HG02938 (cell line): Measurements from ENCODE around the gene ZNF563.
"Not testable (repeated sequence)": the region's sequence is repeated elsewhere in the genome, so short reads cannot be mapped to it uniquely, and the experiment has no call there.

Experiments
- ATAC-seq: cut with Tn5 transposase; IDR thresholded peaks from one replicate; pipeline ENCODE4 v1.9.1; 2021; ENCODE audit warnings: mild to moderate bottlenecking, moderate library complexity; ENCODE audit not compliant: unreplicated experiment

The ZNF563 gene

DNA sequence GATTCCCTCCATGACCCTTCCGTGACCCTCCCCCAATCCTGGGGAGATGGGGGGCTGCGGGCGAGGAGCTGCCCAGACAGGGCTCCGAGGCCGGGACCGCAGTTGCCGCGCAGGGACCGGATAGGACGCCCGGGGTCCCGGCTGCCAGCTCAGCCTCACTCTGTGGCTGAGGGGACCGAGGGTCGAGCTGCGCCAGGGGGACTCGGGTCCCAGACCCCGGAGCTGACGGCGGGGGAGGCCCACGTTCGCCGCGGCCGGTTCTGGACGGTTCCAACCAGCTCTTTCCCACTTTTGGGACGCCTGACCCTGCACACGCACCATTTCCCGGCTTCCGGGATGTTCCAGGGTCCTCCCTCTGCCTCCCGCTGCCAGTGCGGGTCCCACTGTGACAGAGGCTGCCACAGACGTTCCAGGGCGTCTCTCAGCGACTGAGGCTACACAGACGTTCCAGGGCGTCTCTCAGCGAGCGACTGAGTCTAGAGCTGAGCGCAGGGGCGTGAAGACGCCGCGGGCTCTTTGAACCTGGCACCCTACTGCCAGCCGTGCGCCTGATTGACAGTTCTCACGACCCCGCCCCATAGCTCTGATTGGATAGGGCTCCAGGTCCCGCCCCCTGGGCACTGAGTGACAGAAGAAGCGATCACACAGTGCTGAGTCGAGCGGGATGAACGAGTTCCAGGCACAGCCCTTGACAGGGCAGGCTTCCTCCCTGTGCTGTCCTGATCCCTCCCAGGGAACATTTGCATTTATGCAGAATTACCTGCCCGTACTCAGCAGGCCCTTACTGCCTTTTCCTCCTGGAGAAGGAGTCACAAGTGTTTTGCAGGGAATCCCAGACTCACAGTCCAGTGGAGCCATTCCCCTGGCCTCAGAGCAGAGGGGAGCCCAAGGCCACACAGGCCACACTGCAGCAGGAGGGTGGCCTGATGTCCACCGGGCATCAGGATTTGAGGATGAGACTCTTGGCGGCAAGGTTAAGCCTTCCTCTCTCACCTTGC lies at the start of gene ZNF563:
ZNF563 (minus strand) TSS at position 472 of the 998 bp plus-strand sequence; CDS start at position 321, 151 bp downstream.
- peak; percentile 89 for ATAC-seq

DNA sequence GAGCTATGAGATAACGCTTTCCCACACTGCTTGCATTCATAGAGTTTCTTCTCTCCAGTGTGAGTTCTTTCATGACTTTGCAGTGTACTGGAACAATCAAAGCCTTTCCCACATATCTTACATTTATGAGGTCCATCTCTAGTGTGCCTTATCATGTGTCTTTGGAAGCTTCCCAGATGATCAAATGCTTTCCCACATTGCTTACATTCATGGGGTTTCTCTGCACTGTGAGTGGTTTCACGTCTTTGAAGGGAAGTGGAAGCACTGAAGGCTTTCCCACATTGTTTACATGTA lies 47.0 kb upstream of the ZNF563 start:
- no peak for ATAC-seq

DNA sequence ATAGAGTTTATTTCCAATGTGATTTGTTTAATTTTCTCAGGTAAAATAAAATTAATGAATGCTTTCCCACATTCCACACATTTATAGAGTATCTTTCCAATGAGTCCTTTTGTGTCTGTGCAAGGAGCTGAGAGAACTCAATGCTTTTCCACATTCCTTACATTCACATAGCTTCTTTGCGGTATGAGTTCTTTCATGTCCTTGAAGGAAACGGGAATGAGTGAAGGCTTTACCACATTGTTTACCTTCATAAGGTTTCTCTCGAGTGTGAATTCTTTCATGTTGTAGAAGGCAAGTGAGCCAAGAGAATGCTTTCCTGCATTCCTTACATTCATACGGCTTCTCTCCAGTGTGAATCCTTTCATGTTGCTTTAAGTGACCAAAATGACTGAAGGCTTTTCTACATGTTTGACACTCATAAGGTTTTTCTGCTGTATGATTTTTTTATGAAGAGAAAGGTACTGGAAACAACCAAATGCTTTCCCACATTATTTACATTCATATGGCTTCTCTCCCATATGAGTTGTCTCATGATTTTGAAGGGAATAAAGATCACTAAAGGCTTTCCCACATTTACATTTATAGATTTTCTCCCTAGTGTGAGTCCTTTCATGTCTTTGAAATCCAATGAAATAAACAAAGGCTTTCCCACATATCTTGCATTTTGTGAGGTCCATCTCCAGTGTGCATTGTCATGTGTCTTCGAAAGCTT lies 46.5 kb upstream of the ZNF563 start:
- ATAC-seq, result no peak

DNA sequence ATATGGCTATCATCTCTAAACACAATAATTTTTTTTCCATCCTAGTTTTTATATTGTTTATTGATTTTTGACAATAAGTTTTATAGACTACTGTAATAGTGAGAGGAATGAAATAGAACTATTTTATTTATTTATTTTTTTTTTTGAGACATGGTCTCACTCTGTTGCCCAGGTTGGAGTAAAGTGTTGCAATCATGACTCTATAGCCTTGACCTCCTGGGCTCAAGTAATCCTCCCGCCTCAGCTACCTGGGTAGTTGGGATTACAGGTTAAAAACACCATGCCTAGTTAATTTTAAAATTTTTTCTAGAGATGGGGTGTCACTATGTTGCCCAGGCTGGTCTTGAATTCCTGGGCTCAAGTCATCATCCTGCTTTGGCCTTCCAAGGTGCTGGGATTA lies 40.6 kb upstream of the ZNF563 start:
- no peak for ATAC-seq

DNA sequence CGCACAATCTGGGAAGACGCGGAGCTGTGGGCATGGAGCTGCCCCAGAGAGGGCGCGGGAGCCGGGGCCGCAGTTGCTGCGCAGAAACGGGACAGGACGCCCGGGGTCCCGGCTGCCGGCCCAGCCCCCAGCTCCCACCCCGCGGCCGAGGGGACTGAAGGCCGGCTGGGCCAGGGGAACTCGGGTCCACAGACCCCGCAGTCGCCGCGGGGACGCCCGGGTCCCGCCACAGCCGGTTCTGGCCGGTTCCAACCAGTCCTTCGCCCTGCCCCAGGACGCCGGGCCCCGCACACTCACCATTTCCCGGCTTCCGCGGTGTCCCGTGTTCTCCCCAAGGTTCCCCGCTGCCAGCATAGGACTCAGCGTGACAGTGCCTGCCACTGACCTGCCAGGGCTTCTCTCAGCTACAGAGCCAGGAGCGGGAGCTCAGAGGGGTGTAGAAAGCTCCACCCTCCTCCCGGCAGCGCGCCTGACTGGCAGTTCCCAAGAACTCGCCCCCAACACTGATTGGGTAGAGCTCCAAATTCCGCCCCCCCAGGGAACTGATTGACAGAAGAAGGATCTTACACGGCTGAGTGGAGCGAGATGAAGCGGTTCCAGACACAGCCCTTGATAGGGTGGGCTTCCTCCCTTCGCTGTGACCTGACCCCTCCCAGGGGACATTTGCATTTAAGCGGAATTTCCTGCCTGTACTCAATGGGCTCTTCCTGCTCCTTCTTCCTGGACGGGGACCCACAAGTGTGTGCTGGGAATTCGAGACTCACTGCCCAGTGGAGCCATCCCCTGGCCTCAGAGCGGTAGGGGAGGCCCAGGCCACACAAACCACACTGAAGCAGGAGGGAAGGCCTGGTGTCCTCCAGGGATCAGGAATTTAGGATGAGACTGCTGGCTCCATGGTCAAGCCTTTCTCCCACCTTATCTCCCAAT lies 32.1 kb upstream of the ZNF563 start, which contains the start of gene ZNF442:
ZNF442 (minus strand) TSS at position 448 of the 927 bp plus-strand sequence. CDS start 2,052 bp downstream, outside the sequence.
- peak; percentile 72 for ATAC-seq

DNA sequence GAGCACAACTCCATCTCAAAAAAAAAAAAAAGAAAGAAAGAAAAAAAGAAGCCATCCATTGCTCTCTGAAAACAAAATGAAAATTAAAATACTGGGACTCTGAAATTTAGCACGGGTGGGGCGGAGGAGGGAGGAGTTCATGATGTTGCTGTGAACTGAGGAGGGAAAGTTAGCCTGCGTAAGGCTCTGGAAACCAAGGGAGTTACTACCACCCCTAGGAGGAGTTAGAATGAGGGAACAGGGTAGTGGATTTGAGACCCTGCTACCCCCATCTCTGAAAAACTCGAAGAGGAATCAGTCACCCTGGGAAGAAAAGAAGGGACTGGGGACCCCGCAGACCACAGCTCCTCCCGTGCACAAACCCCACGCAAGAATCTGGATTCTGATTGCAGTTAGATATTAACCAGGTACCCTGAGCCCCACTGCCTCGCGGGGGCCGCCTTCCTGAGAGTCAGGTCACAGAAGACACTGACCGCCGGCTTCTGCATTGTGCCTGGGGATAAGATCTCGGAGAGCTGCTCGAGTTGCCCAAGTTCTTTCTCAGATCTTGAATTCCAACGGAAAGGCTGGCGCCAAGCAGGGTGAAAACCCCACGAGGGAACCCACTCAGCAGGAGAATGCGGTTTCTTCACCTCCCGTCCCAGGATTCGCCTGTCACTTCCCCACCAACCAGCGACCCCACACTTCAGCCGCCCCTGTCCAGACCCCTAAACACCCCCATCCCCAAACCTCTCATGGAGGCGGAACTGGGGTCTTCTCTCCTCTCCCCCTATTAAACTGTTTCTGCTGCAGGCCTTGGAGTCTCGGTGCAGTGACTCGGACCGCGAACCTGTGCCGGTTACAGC lies 31.2 kb upstream of the ZNF563 start:
- no peak for ATAC-seq

DNA sequence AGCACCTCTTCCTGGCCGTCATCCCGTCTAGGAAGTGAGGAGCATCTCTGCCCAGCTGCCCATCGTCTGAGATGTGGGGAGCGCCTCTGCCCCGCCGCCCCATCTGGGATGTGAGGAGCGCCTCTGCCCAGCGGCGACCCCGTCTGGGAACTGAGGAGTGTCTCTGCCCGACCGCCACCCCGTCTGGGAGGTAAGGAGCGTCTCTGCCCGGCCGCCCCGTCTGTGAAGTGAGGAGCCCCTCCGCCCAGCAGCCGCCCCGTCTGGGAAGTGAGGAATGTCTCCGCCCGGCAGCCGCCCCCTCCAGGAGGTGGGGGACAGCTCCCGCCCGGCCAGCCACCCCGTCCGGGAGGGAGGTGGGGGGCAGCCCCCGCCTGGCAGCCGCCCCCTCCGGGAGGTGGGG lies 28.8 kb upstream of the ZNF563 start:
- ATAC-seq, result not testable (repeated sequence)

DNA sequence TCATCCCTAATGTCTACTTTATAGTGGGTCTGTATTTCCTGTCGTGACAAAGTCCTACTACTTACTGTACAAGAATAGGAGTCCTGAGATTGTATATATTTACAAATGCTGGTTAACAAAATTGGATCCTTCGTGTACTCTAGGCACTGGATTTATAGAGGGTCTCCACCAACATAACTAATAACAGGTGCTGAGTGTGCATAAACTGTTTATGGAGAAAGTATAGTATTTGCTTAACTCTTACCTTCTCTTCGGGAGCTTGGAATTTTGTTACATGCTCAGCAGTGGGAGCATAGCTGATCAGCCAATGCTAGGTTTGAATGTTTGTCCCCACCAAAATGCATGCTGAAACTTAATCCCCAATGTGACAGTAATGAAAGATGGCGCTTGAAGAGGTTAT lies 19.9 kb upstream of the ZNF563 start:
- ATAC-seq, result no peak

DNA sequence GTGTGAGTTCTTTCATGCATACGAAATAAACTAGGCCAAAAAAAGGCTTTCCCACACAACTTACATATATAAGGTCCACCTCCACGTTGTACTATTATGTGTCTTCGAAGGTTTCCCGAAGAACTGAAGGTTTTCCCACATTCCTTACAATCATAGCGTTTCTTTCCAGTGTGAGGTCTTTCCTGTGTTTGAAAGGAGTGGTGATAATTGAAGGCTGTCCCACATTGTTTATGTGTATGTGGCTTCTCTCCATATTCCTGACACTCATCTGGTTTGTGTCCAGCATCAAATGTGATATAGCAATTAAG lies 17.4 kb upstream of the ZNF563 start:
- ATAC-seq, result no peak

DNA sequence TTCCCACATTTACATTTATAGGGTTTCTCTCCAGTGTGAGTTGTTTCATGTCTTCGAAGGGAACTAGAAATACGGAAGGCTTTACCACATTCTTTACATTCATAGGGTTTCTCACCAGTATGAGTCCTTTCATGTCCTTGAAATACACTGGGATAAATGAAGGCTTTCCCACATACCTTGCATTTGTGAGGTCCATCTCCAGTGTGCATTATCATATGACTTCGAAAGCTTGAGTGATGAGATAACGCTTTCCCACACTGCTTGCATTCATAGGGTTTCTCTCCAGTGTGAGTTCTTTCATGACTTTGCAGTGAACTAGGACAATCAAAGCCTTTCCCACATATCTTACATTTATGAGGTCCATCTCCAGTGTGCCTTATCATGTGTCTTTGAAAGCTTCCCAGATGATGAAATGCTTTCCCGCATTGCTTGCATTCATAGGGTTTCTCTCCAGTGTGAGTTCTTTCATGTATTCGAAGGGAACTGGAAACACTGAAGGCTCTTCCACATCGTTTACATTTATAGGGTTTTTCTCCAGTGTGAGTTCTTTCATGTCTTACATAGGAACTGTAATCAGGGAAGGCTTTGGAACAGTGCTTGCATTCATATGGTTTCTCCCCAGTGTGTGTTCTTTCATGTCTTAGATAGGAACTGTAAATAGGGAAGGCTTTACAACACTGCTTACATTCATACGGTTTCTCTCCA lies 16.9 kb upstream of the ZNF563 start:
- no peak for ATAC-seq

DNA sequence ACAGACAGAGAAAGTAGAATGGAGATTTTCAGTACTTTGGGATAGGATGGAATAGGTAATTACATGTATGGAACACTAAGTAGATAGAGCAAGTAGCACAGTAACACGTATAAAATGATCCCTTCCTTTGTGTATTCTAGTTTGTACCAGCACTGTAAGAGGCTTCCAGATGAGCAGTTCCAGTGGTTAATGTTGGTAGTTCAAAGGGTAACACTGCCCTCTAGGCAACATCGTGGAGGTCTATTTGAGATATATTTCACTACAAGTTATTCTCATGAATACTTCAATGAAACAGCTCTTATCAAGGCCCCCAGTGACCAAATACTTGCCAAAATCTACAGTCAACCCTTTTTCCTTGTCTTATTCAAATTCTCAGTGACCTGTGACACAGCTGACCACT lies 13.5 kb upstream of the ZNF563 start:
- no peak for ATAC-seq

DNA sequence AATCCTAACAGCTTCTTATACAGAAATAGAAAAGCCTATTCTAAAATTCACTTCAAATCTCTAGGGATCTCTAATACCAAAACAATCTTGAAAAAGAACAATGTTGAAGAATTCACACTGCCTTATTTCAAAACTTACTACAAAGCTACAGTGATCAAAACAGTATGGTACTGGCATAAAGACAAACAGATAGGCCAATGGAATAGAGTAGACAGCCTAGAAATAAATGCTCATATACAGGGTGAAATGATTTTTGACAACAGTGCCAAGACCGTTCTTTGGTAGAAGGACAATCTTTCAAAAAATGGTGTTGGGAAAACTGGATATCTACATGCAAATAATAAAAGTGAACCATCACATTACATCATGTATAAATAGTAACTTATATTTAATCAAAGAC lies 11.8 kb upstream of the ZNF563 start:
- no peak for ATAC-seq

DNA sequence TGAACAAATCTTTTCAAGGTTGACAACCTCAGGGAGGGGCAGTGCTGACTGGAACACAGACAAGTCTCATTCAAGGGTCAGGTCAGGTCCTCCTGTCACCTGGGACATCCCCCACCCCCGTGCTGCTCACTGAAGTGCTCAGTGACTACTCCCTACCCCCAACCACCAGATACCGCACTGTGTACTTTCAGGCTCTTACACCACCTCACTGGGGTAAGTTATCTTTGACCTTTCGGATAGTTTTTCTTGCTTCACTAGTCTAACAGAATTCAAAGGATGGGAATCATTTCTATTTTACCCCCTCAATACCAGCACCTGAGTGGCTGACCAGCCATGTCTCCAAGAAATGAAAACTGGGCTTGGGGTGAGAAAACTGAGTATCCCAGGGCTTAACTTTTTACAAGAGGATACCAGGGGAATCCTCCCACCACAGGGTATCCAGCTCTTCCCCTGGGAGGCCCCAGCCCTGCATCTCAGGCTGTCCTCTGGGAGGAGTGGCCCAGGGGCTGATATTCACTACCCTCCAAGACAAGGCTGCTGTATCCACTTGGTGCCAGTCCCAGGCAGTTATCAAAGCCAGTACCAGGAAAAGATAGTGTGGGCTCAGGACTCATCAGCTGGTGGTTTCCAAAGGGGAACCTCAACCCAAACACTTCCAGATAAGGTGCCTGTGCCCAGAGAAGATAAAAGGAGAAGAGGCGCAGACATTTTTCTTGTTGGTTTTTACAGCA lies 2.1 kb downstream of the ZNF563 start:
- no peak for ATAC-seq

DNA sequence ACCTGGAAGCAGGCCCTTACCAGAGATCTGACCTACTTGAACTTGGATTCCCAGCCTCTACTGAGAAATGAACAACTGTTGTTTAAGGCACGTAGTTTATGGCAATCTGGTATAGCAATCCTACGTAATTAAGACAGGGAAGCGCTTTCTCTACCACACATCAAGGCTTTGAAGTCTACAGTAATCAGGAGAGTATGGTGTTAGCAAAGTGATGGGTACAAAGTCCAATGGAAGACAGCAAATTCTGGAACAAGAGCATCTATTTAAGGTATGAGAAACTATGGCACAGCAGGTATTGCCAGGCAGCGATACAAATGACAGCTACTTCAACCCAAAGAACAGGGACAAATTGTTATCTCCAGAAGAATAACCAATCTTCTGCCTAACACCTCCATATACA lies 3.1 kb downstream of the ZNF563 start:
- ATAC-seq, result no peak

DNA sequence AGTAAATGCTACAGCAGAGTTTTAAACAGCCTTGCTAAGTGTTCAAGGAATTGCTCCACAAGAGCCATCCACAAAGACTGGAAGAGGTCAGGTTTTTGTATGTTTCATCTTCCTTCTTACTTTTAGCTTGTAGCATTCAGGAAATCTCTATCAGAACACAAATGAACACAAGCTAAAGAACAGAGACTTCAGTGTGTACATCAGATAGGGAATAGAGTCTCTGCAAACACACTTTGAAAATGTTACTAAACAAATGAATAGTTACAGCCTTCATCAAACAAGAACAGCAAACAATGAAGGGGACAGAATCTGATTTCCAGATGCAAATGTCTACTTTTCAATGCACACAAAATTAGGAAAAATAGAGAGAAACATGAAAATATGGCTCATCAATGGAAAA lies 7.7 kb downstream of the ZNF563 start:
- ATAC-seq, result no peak

DNA sequence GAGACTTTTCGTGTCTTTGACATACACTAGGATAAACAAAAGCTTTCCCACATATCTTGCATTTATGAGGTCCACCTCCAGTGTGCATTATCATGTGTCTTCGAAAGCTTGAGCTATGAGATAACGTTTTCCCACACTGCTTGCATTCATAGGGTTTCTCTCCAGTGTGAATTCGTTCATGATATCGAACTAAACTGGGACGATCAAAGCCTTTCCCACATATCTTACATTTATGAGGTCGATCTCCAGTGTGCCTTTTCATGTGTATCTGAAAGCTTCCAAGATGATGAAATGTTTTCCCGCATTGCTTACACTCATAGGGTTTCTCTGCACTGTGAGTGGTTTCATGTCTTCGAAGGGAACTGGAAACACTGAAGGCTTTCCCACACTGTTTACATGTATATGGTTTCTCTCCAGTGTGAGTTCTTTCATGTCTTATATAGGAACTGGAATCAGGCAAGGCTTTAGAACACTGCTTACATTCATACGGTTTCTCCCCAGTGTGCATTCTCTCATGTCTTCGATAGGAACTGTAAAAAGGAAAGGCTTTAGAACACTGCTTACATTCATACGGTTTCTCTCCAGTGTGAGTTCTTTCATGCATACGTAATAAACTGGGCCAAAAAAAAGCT lies 14.5 kb downstream of the ZNF563 start:
- no peak for ATAC-seq

DNA sequence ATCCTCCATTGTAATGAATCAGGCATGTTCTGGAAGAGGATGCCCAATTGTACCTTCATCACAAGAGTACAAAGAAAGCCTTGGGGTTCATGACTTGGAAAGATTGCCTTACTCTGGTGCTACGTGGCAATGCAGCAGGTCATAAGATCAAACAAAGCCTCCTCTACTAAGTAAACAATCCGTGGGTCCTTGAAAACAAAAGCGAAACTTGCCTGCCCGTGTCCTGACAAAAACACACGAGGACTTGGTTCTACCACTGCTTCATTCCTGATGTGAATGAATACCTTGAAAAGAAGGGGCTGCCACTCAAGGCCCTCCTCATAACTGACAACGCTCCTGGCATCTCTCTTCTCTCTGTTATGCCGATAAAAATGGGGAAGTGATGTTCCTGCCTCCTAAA lies 18.9 kb downstream of the ZNF563 start:
- no peak for ATAC-seq

DNA sequence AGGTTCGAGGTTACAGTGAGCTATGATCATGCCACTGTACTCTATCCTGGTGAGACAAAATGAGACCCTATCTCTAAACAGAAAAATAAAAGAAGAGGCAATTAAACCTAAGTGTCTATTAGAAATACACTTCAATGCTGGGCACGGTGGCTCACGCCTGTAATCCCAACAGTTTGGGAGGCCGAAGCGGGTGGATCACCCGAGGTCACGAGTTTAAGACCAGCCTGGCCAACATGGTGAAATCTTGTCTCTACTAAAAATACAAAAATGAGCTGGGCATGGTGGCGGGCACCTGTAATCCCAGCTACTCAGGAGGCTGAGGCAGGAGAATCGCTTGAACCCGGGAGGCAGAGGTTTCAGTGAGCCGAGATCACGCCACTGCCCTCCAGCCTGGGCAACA lies 24.5 kb downstream of the ZNF563 start:
- not testable (repeated sequence) for ATAC-seq

DNA sequence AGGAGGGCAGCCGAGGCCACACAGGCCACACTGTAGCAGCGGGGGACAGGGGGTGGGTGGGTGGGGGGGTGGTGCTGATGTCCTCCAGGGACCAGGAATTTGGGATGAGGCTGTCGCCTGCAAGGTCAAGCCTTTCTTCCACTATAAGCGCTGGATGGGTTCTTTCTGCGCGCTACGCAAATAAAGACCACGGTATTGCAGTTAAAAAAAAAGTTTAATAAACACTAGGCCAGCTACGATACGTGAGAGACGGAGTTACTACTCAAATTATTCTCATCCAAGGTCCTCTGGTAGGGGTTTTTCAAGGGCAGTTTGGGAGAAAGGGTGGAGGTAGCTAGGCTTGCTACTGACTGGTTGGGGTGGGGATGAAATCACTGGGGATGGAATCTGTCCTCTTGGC lies 38.2 kb downstream of the ZNF563 start:
- ATAC-seq, result no peak
